ENCODE data around the gene S1PR1. TPM values are rescaled to one million over a fixed set of nuclear protein-coding genes. Genes with fewer than 3 reads are reported as not detected.

The S1PR1 gene
- total RNA-seq, 1 donor from 2014 or later = 58.4 TPM

DNA sequence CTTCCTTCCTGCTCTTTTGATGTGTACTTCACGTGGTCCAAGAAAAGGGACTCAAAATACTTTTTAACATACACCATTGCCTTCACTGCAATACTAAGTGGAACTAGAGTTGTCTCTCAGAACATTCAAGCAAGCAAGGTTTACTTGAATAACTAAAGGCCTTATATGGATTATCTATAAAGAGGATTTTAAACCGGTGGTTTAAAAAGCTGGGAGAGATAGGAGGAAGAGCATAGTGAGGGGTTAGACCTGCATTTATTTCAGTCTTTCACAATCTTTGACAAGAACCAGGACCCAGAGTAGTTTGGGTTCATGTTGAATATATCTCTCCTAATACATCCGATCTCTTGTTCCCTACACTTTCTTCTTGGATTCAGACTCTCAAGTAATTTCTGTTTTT, 6.9 kb downstream of the S1PR1 start:
- H3K9me3 ChIP-seq = no peaks in the 10 kb centered on the region
- TF ChIP-seq POLR2A (IDR thresholded peaks at IDR 0.05) (no peak), POLR2AphosphoS5 (IDR thresholded peaks at IDR 0.05; ENCODE audit: insufficient read depth in 1 of 2, low read depth in 1 of 2) (no peak)
- TF ChIP-seq, protein P1, sequence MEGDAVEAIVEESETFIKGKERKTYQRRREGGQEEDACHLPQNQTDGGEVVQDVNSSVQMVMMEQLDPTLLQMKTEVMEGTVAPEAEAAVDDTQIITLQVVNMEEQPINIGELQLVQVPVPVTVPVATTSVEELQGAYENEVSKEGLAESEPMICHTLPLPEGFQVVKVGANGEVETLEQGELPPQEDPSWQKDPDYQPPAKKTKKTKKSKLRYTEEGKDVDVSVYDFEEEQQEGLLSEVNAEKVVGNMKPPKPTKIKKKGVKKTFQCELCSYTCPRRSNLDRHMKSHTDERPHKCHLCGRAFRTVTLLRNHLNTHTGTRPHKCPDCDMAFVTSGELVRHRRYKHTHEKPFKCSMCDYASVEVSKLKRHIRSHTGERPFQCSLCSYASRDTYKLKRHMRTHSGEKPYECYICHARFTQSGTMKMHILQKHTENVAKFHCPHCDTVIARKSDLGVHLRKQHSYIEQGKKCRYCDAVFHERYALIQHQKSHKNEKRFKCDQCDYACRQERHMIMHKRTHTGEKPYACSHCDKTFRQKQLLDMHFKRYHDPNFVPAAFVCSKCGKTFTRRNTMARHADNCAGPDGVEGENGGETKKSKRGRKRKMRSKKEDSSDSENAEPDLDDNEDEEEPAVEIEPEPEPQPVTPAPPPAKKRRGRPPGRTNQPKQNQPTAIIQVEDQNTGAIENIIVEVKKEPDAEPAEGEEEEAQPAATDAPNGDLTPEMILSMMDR (IDR thresholded peaks at IDR 0.05) = no peak
- intact Hi-C loops (cut with DNase I) = no loop called here
- DNase-seq (ENCODE audit: extremely low spot score in 2 of 2) = no peak
- peaks cover 2% of the 10 kb centered on the region for H3K4me1 ChIP-seq
- H3K27me3 ChIP-seq = no peaks in the 10 kb centered on the region
- no peak overlapping the region for H3K27ac ChIP-seq
- H3K4me3 ChIP-seq = no peak overlapping the region
- H3K36me3 ChIP-seq = no peaks in the 10 kb centered on the region

DNA sequence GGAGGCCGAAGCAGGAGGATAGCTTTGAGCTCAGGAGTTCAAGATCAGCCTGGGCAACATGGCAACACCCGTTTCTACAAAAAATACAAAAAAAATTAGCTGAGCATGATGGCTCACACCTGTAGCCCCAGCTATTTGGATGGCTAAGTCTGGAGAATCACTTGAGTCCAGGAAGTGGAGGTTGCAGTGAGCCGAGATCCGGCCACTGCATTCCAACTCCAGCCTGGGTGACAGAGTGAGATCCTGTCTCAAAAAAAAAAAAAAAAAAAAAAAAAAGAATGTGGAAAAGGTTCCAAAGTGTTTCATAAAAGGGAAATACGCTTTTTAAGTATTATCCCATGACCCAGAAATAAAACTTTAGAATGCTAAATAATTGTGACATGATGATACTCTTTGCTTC, 8.0 kb downstream of the S1PR1 start:
- no peaks in the 10 kb centered on the region for H3K9me3 ChIP-seq
- no peak for TF ChIP-seq POLR2AphosphoS5 (IDR thresholded peaks at IDR 0.05; ENCODE audit: insufficient read depth in 1 of 2, low read depth in 1 of 2)
- TF ChIP-seq, protein P1 (IDR thresholded peaks at IDR 0.05) = no peak
- TF ChIP-seq POLR2A (IDR thresholded peaks at IDR 0.05) = no peak
- H3K4me3 ChIP-seq = no peak overlapping the region
- no peaks in the 10 kb centered on the region for H3K27me3 ChIP-seq
- DNase-seq (ENCODE audit: extremely low spot score in 2 of 2) = no peak
- intact Hi-C loops (cut with DNase I) = no loop called here
- no peaks in the 10 kb centered on the region for H3K4me1 ChIP-seq
- no peak overlapping the region for H3K27ac ChIP-seq
- no peaks in the 10 kb centered on the region for H3K36me3 ChIP-seq

DNA sequence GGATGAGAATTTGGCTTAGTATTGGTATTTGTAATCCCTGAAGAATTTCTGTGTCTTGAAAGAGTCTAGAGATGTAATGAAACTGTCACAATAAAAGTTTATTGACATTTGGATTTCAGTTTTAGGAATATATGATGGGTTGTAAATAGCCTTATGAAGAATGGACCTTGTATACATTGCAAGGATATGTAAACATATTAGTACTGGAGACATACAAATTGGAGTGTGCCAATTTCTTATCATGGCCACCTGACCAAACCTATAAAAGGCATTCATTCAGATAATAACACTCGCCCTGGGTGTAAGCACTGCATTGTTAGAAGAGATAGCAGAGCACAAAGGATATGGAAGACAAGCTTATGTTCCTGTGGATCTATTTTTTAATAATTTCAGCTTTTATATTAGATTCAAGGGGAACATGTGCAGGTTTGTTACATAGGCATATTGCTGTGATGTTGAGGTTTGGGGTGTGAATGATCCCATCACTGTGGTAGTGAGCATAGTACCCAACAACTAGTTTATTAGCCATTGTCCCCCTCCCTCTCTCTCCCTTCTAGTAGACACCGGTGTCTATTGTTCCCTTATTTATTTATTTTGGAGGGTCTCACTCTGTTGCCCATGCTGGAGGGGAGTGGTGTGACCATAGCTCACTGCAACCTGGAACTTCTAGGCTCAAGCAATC, 8.6 kb downstream of the S1PR1 start:
- Histone ChIP-seq H3K9me3 (no peaks in the 10 kb centered on the region), H3K27ac (no peak overlapping the region), H3K27me3 (no peaks in the 10 kb centered on the region), H3K4me1 (no peaks in the 10 kb centered on the region), H3K36me3 (no peaks in the 10 kb centered on the region), H3K4me3 (no peak overlapping the region)
- DNase-seq (ENCODE audit: extremely low spot score in 2 of 2) = no peak
- no peak for TF ChIP-seq POLR2A (IDR thresholded peaks at IDR 0.05)
- TF ChIP-seq POLR2AphosphoS5 (IDR thresholded peaks at IDR 0.05; ENCODE audit: insufficient read depth in 1 of 2, low read depth in 1 of 2) = no peak
- TF ChIP-seq, protein P1 (IDR thresholded peaks at IDR 0.05) = no peak
- intact Hi-C loops (cut with DNase I) = no loop called here

DNA sequence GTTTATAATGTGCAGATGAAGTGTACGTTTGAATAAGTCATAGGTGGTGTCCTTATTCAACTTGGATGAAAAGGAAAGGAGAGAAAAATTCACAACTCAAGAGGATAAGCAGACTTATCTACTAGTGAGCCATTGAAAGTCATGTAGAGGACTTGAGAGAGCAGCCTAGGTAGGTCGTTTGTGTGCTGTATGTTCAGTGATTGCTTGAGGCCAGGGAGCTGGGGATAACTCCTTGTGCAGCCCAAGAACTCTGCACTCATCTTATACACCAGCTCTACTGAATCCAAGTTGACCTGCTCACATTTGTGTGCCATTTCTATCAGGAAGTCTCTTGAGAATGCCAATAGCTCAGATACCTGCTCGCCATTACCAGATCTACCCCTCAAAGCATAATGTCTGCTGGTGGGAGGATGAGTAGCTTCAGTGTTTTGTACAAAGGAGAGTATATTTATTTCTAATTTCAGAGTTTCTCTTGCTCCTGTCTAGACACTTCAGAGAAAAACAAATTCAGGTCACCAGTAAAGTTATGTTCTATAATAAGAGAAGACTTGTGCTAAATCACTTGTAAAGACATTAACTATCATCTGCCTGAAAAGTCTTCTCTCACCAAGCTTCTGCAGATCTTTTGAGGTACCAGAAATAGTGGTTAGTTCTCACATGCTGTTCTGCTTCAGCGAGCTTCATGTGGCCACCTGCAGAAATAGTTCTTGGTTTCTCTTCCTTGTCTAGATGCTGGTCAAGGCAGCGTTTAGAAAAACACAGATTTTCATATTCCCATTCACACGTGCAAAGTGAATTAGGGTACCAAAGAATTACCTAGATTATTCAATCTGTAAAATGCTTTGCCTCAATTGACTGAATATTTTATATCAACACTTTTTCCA, 10.8 kb downstream of the S1PR1 start:
- Histone ChIP-seq H3K9me3 (no peaks in the 10 kb centered on the region), H3K4me1 (no peaks in the 10 kb centered on the region), H3K27me3 (no peaks in the 10 kb centered on the region), H3K4me3 (no peak overlapping the region), H3K27ac (no peak overlapping the region), H3K36me3 (no peaks in the 10 kb centered on the region)
- TF ChIP-seq POLR2A (IDR thresholded peaks at IDR 0.05) (no peak), POLR2AphosphoS5 (IDR thresholded peaks at IDR 0.05; ENCODE audit: insufficient read depth in 1 of 2, low read depth in 1 of 2) (no peak)
- TF ChIP-seq, protein P1 (IDR thresholded peaks at IDR 0.05) = no peak
- no peak for DNase-seq (ENCODE audit: extremely low spot score in 2 of 2)
- intact Hi-C loops (cut with DNase I) = no loop called here

DNA sequence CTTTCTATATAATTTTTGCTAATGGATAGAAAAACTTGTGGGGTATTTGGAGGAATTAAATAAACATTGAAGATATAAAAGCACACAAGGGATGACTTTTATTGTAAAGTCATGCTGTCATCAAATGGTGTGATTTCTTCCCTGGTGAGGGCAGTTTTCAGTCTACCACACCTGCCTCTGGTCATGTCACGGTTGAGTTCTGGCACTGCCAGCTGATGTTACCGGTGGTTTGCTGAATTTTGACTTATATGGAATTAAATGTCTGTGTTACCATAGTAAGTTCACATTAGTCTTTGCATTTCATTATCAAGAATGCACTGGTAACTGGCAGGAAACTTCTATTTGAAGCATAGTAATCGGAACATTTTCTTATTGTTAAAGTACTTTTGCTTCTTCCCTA, 13.4 kb downstream of the S1PR1 start:
- Histone ChIP-seq H3K4me1 (no peaks in the 10 kb centered on the region), H3K27ac (no peak overlapping the region), H3K27me3 (no peaks in the 10 kb centered on the region), H3K4me3 (no peak overlapping the region), H3K9me3 (no peaks in the 10 kb centered on the region), H3K36me3 (no peaks in the 10 kb centered on the region)
- TF ChIP-seq POLR2A (IDR thresholded peaks at IDR 0.05) (no peak), POLR2AphosphoS5 (IDR thresholded peaks at IDR 0.05; ENCODE audit: insufficient read depth in 1 of 2, low read depth in 1 of 2) (no peak)
- TF ChIP-seq, protein P1 (IDR thresholded peaks at IDR 0.05) = no peak
- no peak for DNase-seq (ENCODE audit: extremely low spot score in 2 of 2)
- intact Hi-C loops (cut with DNase I) = no loop called here

Data from vagina (tissue), 2 donors.